ENCODE data around the gene BAIAP2.

BAIAP2 gene

GRCh38 chr17:81044764-81045589 is 10.0 kb downstream of the BAIAP2 start:
- no peaks in the 10 kb centered on the region for H3K79me2 ChIP-seq (ENCODE audit: insufficient read depth, low read length)
- no peaks in the 10 kb centered on the region for H4K20me1 ChIP-seq (ENCODE audit: low read depth, low read length)
- H3K9ac ChIP-seq (ENCODE audit: low read length): no peak overlapping the region
- H3K27me3 ChIP-seq (ENCODE audit: low read length): no peaks in the 10 kb centered on the region
- H2AFZ ChIP-seq (ENCODE audit: low read depth, low read length, severe bottlenecking): no peak overlapping the region
- no peaks in the 10 kb centered on the region for H3K9me3 ChIP-seq (ENCODE audit: insufficient read depth, low read length)
- H3F3A ChIP-seq (ENCODE audit: insufficient read depth): no peaks in the 10 kb centered on the region
- no peaks in the 10 kb centered on the region for H3K36me3 ChIP-seq (ENCODE audit: low read length)
- H3K27ac ChIP-seq (ENCODE audit: low read depth, low read length): no peak overlapping the region
- H3K4me2 ChIP-seq (ENCODE audit: low read depth, low read length, poor library complexity, severe bottlenecking): no peak overlapping the region
- H3K9me2 ChIP-seq (replicated peaks; ENCODE audit: insufficient read depth, low read length): no peaks in the 10 kb centered on the region
- TF ChIP-seq CTCF (IDR thresholded peaks at IDR 0.05; ENCODE audit: insufficient read depth, low read length, poor library complexity, severe bottlenecking) (no peak), EZH2phosphoT487 (conservative IDR thresholded peaks at IDR 0.05; ENCODE audit: low read length) (no peak)
- H3K4me3 ChIP-seq (ENCODE audit: insufficient read depth, low read length, poor library complexity, severe bottlenecking): no peak overlapping the region

GRCh38 chr17:81045590-81046095 is 10.7 kb downstream of the BAIAP2 start:
- Histone ChIP-seq H3K27me3 (ENCODE audit: low read length) (no peaks in the 10 kb centered on the region), H2AFZ (ENCODE audit: low read depth, low read length, severe bottlenecking) (no peak overlapping the region), H3K9me3 (ENCODE audit: insufficient read depth, low read length) (no peaks in the 10 kb centered on the region), H4K20me1 (ENCODE audit: low read depth, low read length) (no peaks in the 10 kb centered on the region), H3K4me3 (ENCODE audit: insufficient read depth, low read length, poor library complexity, severe bottlenecking) (no peak overlapping the region), H3K36me3 (ENCODE audit: low read length) (no peaks in the 10 kb centered on the region), H3K4me2 (ENCODE audit: low read depth, low read length, poor library complexity, severe bottlenecking) (no peak overlapping the region), H3K27ac (ENCODE audit: low read depth, low read length) (no peak overlapping the region), H3F3A (ENCODE audit: insufficient read depth) (no peaks in the 10 kb centered on the region), H3K9me2 (replicated peaks; ENCODE audit: insufficient read depth, low read length) (no peaks in the 10 kb centered on the region), H3K9ac (ENCODE audit: low read length) (no peak overlapping the region), H3K79me2 (ENCODE audit: insufficient read depth, low read length) (no peaks in the 10 kb centered on the region)
- TF ChIP-seq CTCF (IDR thresholded peaks at IDR 0.05; ENCODE audit: insufficient read depth, low read length, poor library complexity, severe bottlenecking) (no peak), EZH2phosphoT487 (conservative IDR thresholded peaks at IDR 0.05; ENCODE audit: low read length) (no peak)

- no peaks in the 10 kb centered on the region for H3K27me3 ChIP-seq (ENCODE audit: low read length)
- H3K27ac ChIP-seq (ENCODE audit: low read depth, low read length): no peak overlapping the region
- no peaks in the 10 kb centered on the region for H3K9me3 ChIP-seq (ENCODE audit: insufficient read depth, low read length)
- no peaks in the 10 kb centered on the region for H3K79me2 ChIP-seq (ENCODE audit: insufficient read depth, low read length)
- no peaks in the 10 kb centered on the region for H3F3A ChIP-seq (ENCODE audit: insufficient read depth)
- no peaks in the 10 kb centered on the region for H4K20me1 ChIP-seq (ENCODE audit: low read depth, low read length)
- H2AFZ ChIP-seq (ENCODE audit: low read depth, low read length, severe bottlenecking): no peak overlapping the region
- no peak overlapping the region for H3K4me2 ChIP-seq (ENCODE audit: low read depth, low read length, poor library complexity, severe bottlenecking)
- no peak for TF ChIP-seq CTCF (IDR thresholded peaks at IDR 0.05; ENCODE audit: insufficient read depth, low read length, poor library complexity, severe bottlenecking)
- TF ChIP-seq EZH2phosphoT487 (conservative IDR thresholded peaks at IDR 0.05; ENCODE audit: low read length): no peak
- no peak overlapping the region for H3K9ac ChIP-seq (ENCODE audit: low read length)
- H3K9me2 ChIP-seq (replicated peaks; ENCODE audit: insufficient read depth, low read length): no peaks in the 10 kb centered on the region
- no peaks in the 10 kb centered on the region for H3K36me3 ChIP-seq (ENCODE audit: low read length)
- no peak overlapping the region for H3K4me3 ChIP-seq (ENCODE audit: insufficient read depth, low read length, poor library complexity, severe bottlenecking)
Measured at GRCh38 chr17:81046132-81046769, 11.3 kb downstream of the BAIAP2 start.

Data from SU-DHL-6 (cell line).